Ishikawa (cell line): ENCODE results near the gene NEU4.

Source experiments
- FOXM1 ChIP-seq: IDR thresholded peaks from 2 replicates; pipeline ENCODE4 v1.6.1; 2012; ENCODE audit warnings: low read depth, borderline replicate concordance
- TF ChIP-seq, protein P1 (sequence below): IDR thresholded peaks from 2 replicates; pipeline ENCODE4 v1.6.1; 2012; ENCODE audit warnings: low read depth, mild to moderate bottlenecking

DNA sequence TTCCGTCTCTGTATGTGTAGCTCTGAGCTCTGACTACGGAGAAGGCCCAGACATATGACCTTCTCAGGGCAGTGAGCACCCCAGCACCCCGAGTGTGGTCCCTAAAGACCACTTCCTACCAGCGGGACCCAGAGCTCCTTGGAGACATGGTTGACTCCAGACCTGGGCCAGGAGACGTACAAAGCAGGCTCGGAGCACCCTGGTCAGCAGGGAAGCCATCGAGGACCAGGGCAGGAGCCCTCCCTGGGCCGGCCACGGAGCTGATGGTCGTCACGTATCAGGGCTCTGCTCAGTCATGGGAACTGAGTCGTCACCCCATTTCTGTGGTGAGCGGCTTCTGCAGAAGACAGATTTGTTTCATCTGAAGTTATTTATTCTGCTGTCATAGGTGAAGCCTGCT is 12.8 kb upstream of the NEU4 start:
- no peak for TF ChIP-seq FOXM1
- TF ChIP-seq, protein P1, sequence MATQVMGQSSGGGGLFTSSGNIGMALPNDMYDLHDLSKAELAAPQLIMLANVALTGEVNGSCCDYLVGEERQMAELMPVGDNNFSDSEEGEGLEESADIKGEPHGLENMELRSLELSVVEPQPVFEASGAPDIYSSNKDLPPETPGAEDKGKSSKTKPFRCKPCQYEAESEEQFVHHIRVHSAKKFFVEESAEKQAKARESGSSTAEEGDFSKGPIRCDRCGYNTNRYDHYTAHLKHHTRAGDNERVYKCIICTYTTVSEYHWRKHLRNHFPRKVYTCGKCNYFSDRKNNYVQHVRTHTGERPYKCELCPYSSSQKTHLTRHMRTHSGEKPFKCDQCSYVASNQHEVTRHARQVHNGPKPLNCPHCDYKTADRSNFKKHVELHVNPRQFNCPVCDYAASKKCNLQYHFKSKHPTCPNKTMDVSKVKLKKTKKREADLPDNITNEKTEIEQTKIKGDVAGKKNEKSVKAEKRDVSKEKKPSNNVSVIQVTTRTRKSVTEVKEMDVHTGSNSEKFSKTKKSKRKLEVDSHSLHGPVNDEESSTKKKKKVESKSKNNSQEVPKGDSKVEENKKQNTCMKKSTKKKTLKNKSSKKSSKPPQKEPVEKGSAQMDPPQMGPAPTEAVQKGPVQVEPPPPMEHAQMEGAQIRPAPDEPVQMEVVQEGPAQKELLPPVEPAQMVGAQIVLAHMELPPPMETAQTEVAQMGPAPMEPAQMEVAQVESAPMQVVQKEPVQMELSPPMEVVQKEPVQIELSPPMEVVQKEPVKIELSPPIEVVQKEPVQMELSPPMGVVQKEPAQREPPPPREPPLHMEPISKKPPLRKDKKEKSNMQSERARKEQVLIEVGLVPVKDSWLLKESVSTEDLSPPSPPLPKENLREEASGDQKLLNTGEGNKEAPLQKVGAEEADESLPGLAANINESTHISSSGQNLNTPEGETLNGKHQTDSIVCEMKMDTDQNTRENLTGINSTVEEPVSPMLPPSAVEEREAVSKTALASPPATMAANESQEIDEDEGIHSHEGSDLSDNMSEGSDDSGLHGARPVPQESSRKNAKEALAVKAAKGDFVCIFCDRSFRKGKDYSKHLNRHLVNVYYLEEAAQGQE: no peak
